H9 (cell line): ENCODE measurements around the gene MTG1. TPM values are rescaled to one million over a fixed set of nuclear protein-coding genes. Genes with fewer than 3 reads are reported as not detected.

Experiments
- DNase-seq: peaks from one replicate; pipeline ENCODE4 v3.0.0-alpha.2; 2017
- H2AFZ ChIP-seq: one replicate; pipeline ENCODE4 v1.6.1; 2013; ENCODE audit warnings: mild to moderate bottlenecking, low read length, control low read depth, moderate library complexity
- H2AK5ac ChIP-seq: 2 replicates; pipeline ENCODE4 v1.6.1; 2013; ENCODE audit warnings: low read length, control low read depth, mixed read lengths; ENCODE audit not compliant: insufficient read length
- H2BK120ac ChIP-seq: one replicate; pipeline ENCODE4 v1.6.1; 2013; ENCODE audit warnings: low read depth, mild to moderate bottlenecking, low read length, control low read depth, inconsistent platforms; ENCODE audit not compliant: poor library complexity, severe bottlenecking
- H2BK12ac ChIP-seq: 2 replicates; pipeline ENCODE4 v1.6.1; 2013; ENCODE audit warnings: low read length, control low read depth, mixed read lengths, low read depth; ENCODE audit not compliant: insufficient read length
- H2BK15ac ChIP-seq: 2 replicates; pipeline ENCODE4 v1.6.1; 2013; ENCODE audit warnings: low read depth, low read length, control low read depth
- H2BK20ac ChIP-seq: one replicate; pipeline ENCODE4 v1.6.1; 2013; ENCODE audit warnings: low read depth, mild to moderate bottlenecking, low read length, control low read depth, inconsistent platforms; ENCODE audit not compliant: poor library complexity, severe bottlenecking
- H2BK5ac ChIP-seq: 2 replicates; pipeline ENCODE4 v1.6.1; 2013; ENCODE audit warnings: low read length, control low read depth, mixed read lengths; ENCODE audit not compliant: insufficient read length
- H3K14ac ChIP-seq: 2 replicates; pipeline ENCODE4 v1.6.1; 2013; ENCODE audit warnings: low read length, control low read depth; ENCODE audit not compliant: insufficient read depth
- H3K18ac ChIP-seq: 2 replicates; pipeline ENCODE4 v1.6.1; 2013; ENCODE audit warnings: low read depth, mild to moderate bottlenecking, mixed read lengths, low read length, control low read depth; ENCODE audit not compliant: insufficient read length
- H3K23ac ChIP-seq: 2 replicates; pipeline ENCODE4 v1.6.1; 2013; ENCODE audit warnings: low read length, control low read depth, mixed read lengths, low read depth; ENCODE audit not compliant: insufficient read length
- H3K23me2 ChIP-seq: 2 replicates; pipeline ENCODE4 v1.6.1; 2013; ENCODE audit warnings: low read depth, mild to moderate bottlenecking, mixed read lengths, low read length, control low read depth; ENCODE audit not compliant: insufficient read length, poor library complexity, severe bottlenecking
- H3K27ac ChIP-seq: 2 replicates; pipeline ENCODE4 v1.5.1; 2013; ENCODE audit warnings: low read length, control low read depth, mixed read lengths, low read depth; ENCODE audit not compliant: insufficient read length
- H3K27me3 ChIP-seq: 2 replicates; pipeline ENCODE4 v1.6.1; 2013; ENCODE audit warnings: low read length, control low read depth, inconsistent platforms; ENCODE audit not compliant: insufficient read depth
- H3K4ac ChIP-seq: 2 replicates; pipeline ENCODE4 v1.6.1; 2013; ENCODE audit warnings: low read depth, mild to moderate bottlenecking, control low read depth, inconsistent platforms, low read length, moderate library complexity
- H3K4me1 ChIP-seq: 2 replicates; pipeline ENCODE4 v1.6.1; 2013; ENCODE audit warnings: low read length, control low read depth, inconsistent platforms; ENCODE audit not compliant: insufficient read depth
- H3K4me2 ChIP-seq: 2 replicates; pipeline ENCODE4 v1.6.1; 2013; ENCODE audit warnings: low read length, control low read depth, mixed read lengths; ENCODE audit not compliant: insufficient read length, insufficient read depth
- H3K56ac ChIP-seq: 2 replicates; pipeline ENCODE4 v1.6.1; 2013; ENCODE audit warnings: low read depth, mild to moderate bottlenecking, mixed read lengths, low read length, control low read depth; ENCODE audit not compliant: insufficient read length
- H3K79me1 ChIP-seq: 2 replicates; pipeline ENCODE4 v1.6.1; 2013; ENCODE audit warnings: low read depth, mild to moderate bottlenecking, moderate library complexity, low read length, control low read depth, inconsistent platforms; ENCODE audit not compliant: insufficient read depth, poor library complexity, severe bottlenecking
- H3K79me2 ChIP-seq: 2 replicates; pipeline ENCODE4 v1.6.1; 2013; ENCODE audit warnings: low read length, control low read depth, inconsistent platforms; ENCODE audit not compliant: insufficient read depth
- H3K9ac ChIP-seq: 2 replicates; pipeline ENCODE4 v1.6.1; 2013; ENCODE audit warnings: low read length, control low read depth, mixed read lengths; ENCODE audit not compliant: insufficient read length; ENCODE audit errors: extremely low read depth
- H3K9me3 ChIP-seq: one replicate; pipeline ENCODE4 v1.6.1; 2013; ENCODE audit warnings: low read depth, low read length, inconsistent platforms; ENCODE audit not compliant: control insufficient read depth
- H3T11ph ChIP-seq: one replicate; pipeline ENCODE4 v1.6.1; 2013; ENCODE audit warnings: mild to moderate bottlenecking, low read length, control low read depth, inconsistent platforms
- H4K20me1 ChIP-seq: one replicate; pipeline ENCODE4 v1.6.1; 2013; ENCODE audit not compliant: control insufficient read depth, insufficient read length, insufficient read depth
- H4K5ac ChIP-seq: 2 replicates; pipeline ENCODE4 v1.6.1; 2013; ENCODE audit warnings: low read depth, mild to moderate bottlenecking, mixed read lengths, low read length, control low read depth; ENCODE audit not compliant: insufficient read length
- H4K8ac ChIP-seq: replicated peaks from 2 replicates; pipeline ENCODE4 v1.6.1; 2013; ENCODE audit warnings: low read length, control low read depth, mixed read lengths, low read depth; ENCODE audit not compliant: insufficient read length
- H4K91ac ChIP-seq: 2 replicates; pipeline ENCODE4 v1.6.1; 2013; ENCODE audit warnings: low read depth, mild to moderate bottlenecking, moderate library complexity, mixed read lengths, low read length, control low read depth; ENCODE audit not compliant: insufficient read length
- H3K27ac Mint-ChIP-seq, 3 experiments: 2 replicates in 2 of 3; 3 replicates in 1 of 3; pipeline ENCODE4 v1.8.0; 2020 to 2021; ENCODE audit warnings: mixed read lengths in 3 of 3, mild to moderate bottlenecking in 1 of 3, moderate library complexity in 1 of 3
- H3K27me3 Mint-ChIP-seq: 2 replicates; pipeline ENCODE4 v1.8.0; 2021; ENCODE audit warnings: low read depth, mild to moderate bottlenecking, moderate library complexity, mixed read lengths
- H3K36me3 Mint-ChIP-seq, 3 experiments: 2 replicates in 2 of 3; 3 replicates in 1 of 3; pipeline ENCODE4 v1.8.0; 2020 to 2021; ENCODE audit warnings: low read depth in 3 of 3, mixed read lengths in 3 of 3; ENCODE audit not compliant: insufficient read depth in 1 of 3
- H3K4me1 Mint-ChIP-seq, 2 experiments: 2 replicates each; pipeline ENCODE4 v1.8.0; 2020; ENCODE audit warnings: mixed read lengths in 2 of 2
- H3K4me3 Mint-ChIP-seq, 2 experiments: 2 replicates in 1 of 2; 3 replicates in 1 of 2; pipeline ENCODE4 v1.8.0; 2020 to 2021; ENCODE audit warnings: mild to moderate bottlenecking in 2 of 2, mixed read lengths in 2 of 2, moderate library complexity in 1 of 2
- H3K9me3 Mint-ChIP-seq, 2 experiments: 2 replicates in 1 of 2; 3 replicates in 1 of 2; pipeline ENCODE4 v1.8.0; 2020; ENCODE audit warnings: mild to moderate bottlenecking in 2 of 2, mixed read lengths in 2 of 2, moderate library complexity in 1 of 2
- CTCF ChIP-seq: fragments of 200-600 bp; sonication (generic); conservative IDR thresholded peaks from 3 replicates; pipeline ENCODE4 v1.8.0; 2021; ENCODE audit warnings: antibody characterized with exemption, mild to moderate bottlenecking
- WGBS: extraction: QIAGEN DNeasy Blood & Tissue Kit; methylation state at CpG from one replicate; pipeline ENCODE4 v1.1.7; 2013; ENCODE audit warnings: missing lambda C conversion rate, low lambda C conversion rate, mixed read lengths; ENCODE audit not compliant: insufficient read length; ENCODE audit errors: extremely low coverage; 5-methylcytosine and 5-hydroxymethylcytosine counted together
- total RNA-seq: library from RNA; stranded (reverse); gene quantifications from 2 replicates; pipeline ENCODE4 v1.2.1, GENCODE V29; 2021

MTG1 gene
- total RNA-seq, 1 experiment from 2014 or later: 65.3 TPM

DNA sequence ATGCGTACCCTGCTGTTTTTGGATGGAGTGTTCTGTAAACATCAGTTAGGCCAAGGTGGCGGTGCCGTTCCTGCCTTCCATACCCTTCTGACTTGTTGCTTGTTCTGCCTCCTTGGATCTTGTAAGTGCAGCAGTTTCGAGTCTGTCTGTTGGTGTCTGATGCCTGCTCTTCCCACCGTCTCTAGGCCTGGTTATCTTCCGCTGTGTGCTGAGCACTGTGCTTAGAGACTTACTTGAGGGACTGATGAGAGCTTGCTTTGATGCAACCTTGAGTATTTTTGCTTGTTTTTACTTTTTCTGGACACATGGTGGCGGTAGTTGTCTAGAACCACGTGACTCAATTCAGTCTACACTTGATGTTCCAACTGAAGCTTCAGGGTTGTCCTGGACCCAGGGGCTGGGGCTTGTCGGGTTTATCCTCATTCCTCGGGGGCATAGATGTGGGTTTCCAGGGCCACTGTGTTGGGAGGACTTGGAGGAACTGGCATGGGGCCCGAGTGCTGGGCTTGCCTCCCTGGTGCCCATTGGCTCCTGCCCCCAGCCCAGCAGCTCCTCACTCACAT is 44.8 kb downstream of the MTG1 start:
- no peak overlapping the region for H2BK12ac ChIP-seq
- H3K27ac ChIP-seq: no peak overlapping the region
- Mint-ChIP-seq H3K27ac (no peak overlapping the region), H3K27me3 (no peaks in the 10 kb centered on the region), H3K4me3 (no peak overlapping the region), H3K9me3 (peaks cover 73 to 79% of the 10 kb centered on the region in 2 experiments), H3K36me3 (peaks cover 9 to 22% (median 18%) of the 10 kb centered on the region in 3 experiments), H3K4me1 (no peaks in the 10 kb centered on the region)
- no peak overlapping the region for H3K18ac ChIP-seq
- H3K4ac ChIP-seq: no peak overlapping the region
- H2BK5ac ChIP-seq: no peak overlapping the region
- H3K79me2 ChIP-seq: no peaks in the 10 kb centered on the region
- peaks cover 49% of the 10 kb centered on the region for H3K9me3 ChIP-seq
- H4K20me1 ChIP-seq: no peaks in the 10 kb centered on the region
- H3K79me1 ChIP-seq: no peaks in the 10 kb centered on the region
- no peak overlapping the region for H3K23ac ChIP-seq
- no peak overlapping the region for H2BK20ac ChIP-seq
- H3K9ac ChIP-seq: no peak overlapping the region
- TF ChIP-seq CTCF: 0 out of 3 replicates have a peak, but pooled peaks have one; percentile 19
- no peak overlapping the region for H2AK5ac ChIP-seq
- no peak overlapping the region for H3K56ac ChIP-seq
- no peak overlapping the region for H4K5ac ChIP-seq
- H3K4me2 ChIP-seq: no peak overlapping the region
- H3T11ph ChIP-seq: no peak overlapping the region
- H3K14ac ChIP-seq: no peak overlapping the region
- H3K23me2 ChIP-seq: no peaks in the 10 kb centered on the region
- no peaks in the 10 kb centered on the region for H3K27me3 ChIP-seq
- no peaks in the 10 kb centered on the region for H3K4me1 ChIP-seq
- WGBS: no CpG with 5 or more reads among the region's 11 CpGs
- no peak overlapping the region for H4K91ac ChIP-seq
- H2AFZ ChIP-seq: no peak overlapping the region
- no peak for DNase-seq
- no peak overlapping the region for H2BK120ac ChIP-seq
- H2BK15ac ChIP-seq: no peak overlapping the region
- no peak overlapping the region for H4K8ac ChIP-seq
